ENCODE measurements around the gene METTL3.

Gene METTL3

GRCh38 chr14:21520767-21521166, 9.6 kb upstream of the METTL3 start:
- TF ChIP-seq, protein P1, sequence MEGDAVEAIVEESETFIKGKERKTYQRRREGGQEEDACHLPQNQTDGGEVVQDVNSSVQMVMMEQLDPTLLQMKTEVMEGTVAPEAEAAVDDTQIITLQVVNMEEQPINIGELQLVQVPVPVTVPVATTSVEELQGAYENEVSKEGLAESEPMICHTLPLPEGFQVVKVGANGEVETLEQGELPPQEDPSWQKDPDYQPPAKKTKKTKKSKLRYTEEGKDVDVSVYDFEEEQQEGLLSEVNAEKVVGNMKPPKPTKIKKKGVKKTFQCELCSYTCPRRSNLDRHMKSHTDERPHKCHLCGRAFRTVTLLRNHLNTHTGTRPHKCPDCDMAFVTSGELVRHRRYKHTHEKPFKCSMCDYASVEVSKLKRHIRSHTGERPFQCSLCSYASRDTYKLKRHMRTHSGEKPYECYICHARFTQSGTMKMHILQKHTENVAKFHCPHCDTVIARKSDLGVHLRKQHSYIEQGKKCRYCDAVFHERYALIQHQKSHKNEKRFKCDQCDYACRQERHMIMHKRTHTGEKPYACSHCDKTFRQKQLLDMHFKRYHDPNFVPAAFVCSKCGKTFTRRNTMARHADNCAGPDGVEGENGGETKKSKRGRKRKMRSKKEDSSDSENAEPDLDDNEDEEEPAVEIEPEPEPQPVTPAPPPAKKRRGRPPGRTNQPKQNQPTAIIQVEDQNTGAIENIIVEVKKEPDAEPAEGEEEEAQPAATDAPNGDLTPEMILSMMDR (conservative IDR thresholded peaks at IDR 0.05; ENCODE audit: low read depth, low read length) = no peak
- H3K4me3 ChIP-seq (ENCODE audit: low read depth, low read length) = no peak overlapping the region
- no peak for DNase-seq (ENCODE audit: low read depth)

DNA sequence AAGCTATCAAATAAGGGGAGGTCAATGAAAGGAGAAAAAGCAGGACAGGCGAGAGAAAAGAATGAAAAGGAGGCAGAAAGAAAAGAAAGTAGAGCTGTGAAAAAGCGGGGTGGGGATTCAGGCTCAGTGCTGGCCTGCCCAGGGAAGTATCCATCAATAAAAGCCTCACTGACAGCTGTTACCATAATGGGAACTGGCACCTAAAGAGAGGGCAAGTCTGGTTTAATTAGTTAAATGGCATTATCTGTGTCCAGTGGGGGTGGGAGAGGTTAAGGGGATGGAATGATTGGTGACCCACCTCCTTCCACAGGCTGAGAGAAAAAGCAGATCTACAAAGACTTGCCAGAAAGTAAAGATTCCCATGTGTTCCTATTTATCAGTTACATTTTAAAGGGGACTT, 7.6 kb upstream of the METTL3 start:
- TF ChIP-seq, protein P1 (conservative IDR thresholded peaks at IDR 0.05; ENCODE audit: low read depth, low read length) = no peak

DNA sequence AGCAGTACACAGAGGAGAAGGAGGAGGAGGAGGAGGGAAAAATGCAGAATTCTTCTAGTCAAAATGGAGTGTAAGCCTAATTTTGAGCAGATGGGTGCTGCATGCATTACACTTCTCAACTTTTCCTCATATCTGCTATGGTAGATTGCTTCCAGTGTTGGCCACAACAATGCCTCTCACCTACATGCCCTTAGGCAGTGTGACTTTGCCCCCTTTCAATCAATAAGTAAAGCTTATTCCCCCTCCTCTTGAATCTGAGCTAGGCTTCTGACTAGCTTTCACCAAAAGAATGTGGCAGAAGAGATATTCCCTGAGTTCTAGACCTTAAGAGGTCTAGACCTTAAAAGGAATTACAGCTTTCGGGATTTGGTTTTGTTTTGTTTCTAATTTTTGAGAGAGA, 3.2 kb upstream of the METTL3 start:
- H3K4me3 ChIP-seq (ENCODE audit: low read depth, low read length) = no peak overlapping the region
- TF ChIP-seq, protein P1 (conservative IDR thresholded peaks at IDR 0.05; ENCODE audit: low read depth, low read length) = no peak

More for the DNA sequence above, 7.6 kb upstream of the METTL3 start:
- no peak overlapping the region for H3K4me3 ChIP-seq (ENCODE audit: low read depth, low read length)
- no peak for DNase-seq (ENCODE audit: low read depth)

GRCh38 chr14:21509432-21510143, 1.6 kb downstream of the METTL3 start:
- DNase-seq (ENCODE audit: low read depth) = no peak
- H3K4me3 ChIP-seq (ENCODE audit: low read depth, low read length) = peak overlapping the region; percentile 77
- TF ChIP-seq, protein P1 (conservative IDR thresholded peaks at IDR 0.05; ENCODE audit: low read depth, low read length) = no peak

More for the DNA sequence above, 3.2 kb upstream of the METTL3 start:
- no peak for DNase-seq (ENCODE audit: low read depth)

GRCh38 chr14:21506557-21506956, 4.6 kb downstream of the METTL3 start:
- DNase-seq (ENCODE audit: low read depth) = no peak
- no peak overlapping the region for H3K4me3 ChIP-seq (ENCODE audit: low read depth, low read length)
- TF ChIP-seq, protein P1 (conservative IDR thresholded peaks at IDR 0.05; ENCODE audit: low read depth, low read length) = no peak

DNA sequence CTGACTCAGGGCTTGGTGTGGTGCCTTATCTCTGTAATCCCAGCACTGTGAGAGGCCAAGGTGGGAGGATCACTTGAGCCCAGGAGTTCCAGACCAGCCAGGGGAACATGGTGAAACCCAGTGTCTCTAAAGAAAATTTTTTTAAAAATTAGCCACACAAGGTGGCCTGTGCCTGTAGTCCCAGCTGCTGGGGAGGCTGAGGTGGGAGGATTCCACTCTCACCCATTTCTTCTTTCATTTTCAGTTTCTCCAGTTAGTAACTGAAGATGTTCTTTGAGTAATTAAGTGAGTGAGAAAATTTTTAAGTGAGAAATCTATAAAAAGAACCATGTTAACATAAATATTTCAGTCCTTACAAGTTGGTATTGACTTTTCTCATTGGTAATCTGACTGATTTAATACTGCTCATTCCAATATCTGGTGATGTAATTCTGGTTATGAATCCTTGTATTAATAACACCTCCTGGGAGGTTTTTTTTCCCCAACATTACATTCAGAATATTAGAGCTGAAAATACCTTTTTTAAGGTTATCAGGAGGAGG, 6.1 kb downstream of the METTL3 start:
- no peak overlapping the region for H3K4me3 ChIP-seq (ENCODE audit: low read depth, low read length)
- peak; percentile 26 for DNase-seq (ENCODE audit: low read depth)
- TF ChIP-seq, protein P1 (conservative IDR thresholded peaks at IDR 0.05; ENCODE audit: low read depth, low read length) = no peak

- no peak overlapping the region for H3K4me3 ChIP-seq (ENCODE audit: low read depth, low read length)
- no peak for DNase-seq (ENCODE audit: low read depth)
- TF ChIP-seq, protein P1 (conservative IDR thresholded peaks at IDR 0.05; ENCODE audit: low read depth, low read length) = no peak
These were observed 7.8 kb downstream of the METTL3 start for GRCh38 chr14:21503376-21503775.
